ENCODE measurements around the gene CNTNAP2. TPM values are rescaled to one million over a fixed set of nuclear protein-coding genes. Genes with fewer than 3 reads are reported as not detected.

The CNTNAP2 gene
- total RNA-seq, 6 experiments from 2014 or later, result 0.07 to 0.13 (median 0.12) TPM; not detected in 3

DNA sequence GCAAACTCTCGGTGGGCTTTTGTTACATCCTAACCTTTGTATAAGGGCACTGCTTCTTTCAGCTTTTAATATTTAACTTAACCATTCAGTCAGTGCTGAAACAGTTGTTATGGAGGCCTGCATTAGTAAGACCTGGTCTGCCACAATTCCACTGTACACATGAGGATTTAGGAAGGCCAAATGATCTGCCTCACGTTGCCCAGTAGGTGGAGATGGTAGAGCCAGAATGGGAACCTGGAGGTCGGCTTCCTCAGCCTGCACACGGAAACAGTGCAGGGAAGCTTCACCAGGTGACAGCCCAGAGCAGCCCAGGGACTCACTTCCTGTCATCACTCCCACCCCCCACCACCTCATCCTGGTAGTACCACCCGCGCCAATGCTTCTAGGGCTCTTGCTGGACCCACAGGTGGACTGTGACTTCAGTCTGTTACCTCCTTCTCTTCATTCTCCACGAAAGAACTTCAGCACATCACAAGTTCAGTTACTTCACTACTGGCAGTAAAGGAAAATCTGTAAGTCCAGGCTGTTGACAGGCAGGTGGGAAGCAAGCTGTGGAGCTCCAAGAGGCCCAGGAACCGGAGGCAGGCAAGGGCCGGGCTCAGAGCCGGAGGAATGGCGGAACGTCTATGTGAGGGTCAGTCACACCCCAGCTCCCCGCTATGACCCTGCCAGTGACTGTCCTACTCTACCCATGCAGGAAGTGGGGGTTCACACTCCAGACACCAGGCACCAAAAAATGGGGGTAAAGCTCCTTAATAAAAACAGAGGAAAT, 1993.7 kb downstream of the CNTNAP2 start:
- H3K36me3 Mint-ChIP-seq (ENCODE audit: low read depth), result no peaks in the 10 kb centered on the region
- peaks cover 13% of the 10 kb centered on the region for H3K9me3 Mint-ChIP-seq
- peaks cover 2% of the 10 kb centered on the region; the same call in 1 of the 2 replicates for H3K27me3 Mint-ChIP-seq (ENCODE audit: insufficient read depth)
- TF ChIP-seq, protein P1, sequence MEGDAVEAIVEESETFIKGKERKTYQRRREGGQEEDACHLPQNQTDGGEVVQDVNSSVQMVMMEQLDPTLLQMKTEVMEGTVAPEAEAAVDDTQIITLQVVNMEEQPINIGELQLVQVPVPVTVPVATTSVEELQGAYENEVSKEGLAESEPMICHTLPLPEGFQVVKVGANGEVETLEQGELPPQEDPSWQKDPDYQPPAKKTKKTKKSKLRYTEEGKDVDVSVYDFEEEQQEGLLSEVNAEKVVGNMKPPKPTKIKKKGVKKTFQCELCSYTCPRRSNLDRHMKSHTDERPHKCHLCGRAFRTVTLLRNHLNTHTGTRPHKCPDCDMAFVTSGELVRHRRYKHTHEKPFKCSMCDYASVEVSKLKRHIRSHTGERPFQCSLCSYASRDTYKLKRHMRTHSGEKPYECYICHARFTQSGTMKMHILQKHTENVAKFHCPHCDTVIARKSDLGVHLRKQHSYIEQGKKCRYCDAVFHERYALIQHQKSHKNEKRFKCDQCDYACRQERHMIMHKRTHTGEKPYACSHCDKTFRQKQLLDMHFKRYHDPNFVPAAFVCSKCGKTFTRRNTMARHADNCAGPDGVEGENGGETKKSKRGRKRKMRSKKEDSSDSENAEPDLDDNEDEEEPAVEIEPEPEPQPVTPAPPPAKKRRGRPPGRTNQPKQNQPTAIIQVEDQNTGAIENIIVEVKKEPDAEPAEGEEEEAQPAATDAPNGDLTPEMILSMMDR (IDR thresholded peaks at IDR 0.05), result no peak
- no peaks in the 10 kb centered on the region for H3K4me1 Mint-ChIP-seq (ENCODE audit: low read depth)
- H3K27ac Mint-ChIP-seq, result no peak overlapping the region
- no peak for DNase-seq
- no peak overlapping the region for H3K4me3 Mint-ChIP-seq

DNA sequence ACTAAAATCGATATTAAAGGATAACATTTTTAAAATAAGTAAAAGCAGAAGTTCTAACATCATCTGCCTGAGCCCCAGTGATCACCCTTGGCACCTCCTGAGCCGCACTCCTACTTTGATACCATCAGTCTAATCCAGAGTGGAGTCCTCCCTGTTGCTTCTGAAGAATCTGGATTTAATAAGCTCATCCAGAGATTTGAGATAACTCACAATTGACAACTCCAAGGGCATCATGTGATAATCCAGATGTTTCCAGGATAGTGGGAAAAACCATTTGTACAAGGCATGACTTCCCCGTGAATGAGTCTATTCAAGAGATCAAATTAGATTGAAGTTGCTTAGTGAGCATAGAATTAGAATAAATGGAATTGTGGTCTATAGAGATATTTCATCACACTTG, 1998.2 kb downstream of the CNTNAP2 start:
- DNase-seq, result no peak
- no peaks in the 10 kb centered on the region for H3K4me1 Mint-ChIP-seq (ENCODE audit: low read depth)
- H3K27me3 Mint-ChIP-seq (ENCODE audit: insufficient read depth), result no peaks in the 10 kb centered on the region; the same call in none of the 2 replicates
- TF ChIP-seq, protein P1 (IDR thresholded peaks at IDR 0.05), result no peak
- H3K36me3 Mint-ChIP-seq (ENCODE audit: low read depth), result no peaks in the 10 kb centered on the region
- H3K4me3 Mint-ChIP-seq, result no peak overlapping the region
- no peak overlapping the region for H3K27ac Mint-ChIP-seq
- peaks cover 33% of the 10 kb centered on the region for H3K9me3 Mint-ChIP-seq

DNA sequence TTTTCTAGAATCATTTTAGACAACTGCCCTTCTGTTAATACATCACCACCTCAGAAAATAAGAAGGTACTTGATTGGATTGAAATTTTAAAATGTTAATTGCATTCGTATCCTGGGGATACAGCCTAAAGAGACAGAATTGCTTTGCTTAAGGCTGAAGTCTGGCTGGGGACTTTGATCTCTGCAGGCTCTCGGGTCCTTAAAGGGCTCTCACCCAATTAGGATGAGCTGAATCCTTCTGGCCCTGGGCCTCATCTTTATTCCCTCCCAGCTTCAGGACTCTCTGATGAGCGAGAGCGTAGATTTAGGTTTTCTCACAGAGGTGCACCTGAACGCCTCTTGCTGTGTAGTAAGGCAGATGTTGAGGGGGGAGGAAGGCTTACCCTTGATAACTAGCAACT, 1998.7 kb downstream of the CNTNAP2 start:
- no peaks in the 10 kb centered on the region for H3K36me3 Mint-ChIP-seq (ENCODE audit: low read depth)
- H3K9me3 Mint-ChIP-seq, result peaks cover 36% of the 10 kb centered on the region
- H3K27ac Mint-ChIP-seq, result no peak overlapping the region
- DNase-seq, result no peak
- TF ChIP-seq, protein P1 (IDR thresholded peaks at IDR 0.05), result no peak
- H3K27me3 Mint-ChIP-seq (ENCODE audit: insufficient read depth), result no peaks in the 10 kb centered on the region; the same call in none of the 2 replicates
- H3K4me1 Mint-ChIP-seq (ENCODE audit: low read depth), result no peaks in the 10 kb centered on the region
- no peak overlapping the region for H3K4me3 Mint-ChIP-seq

DNA sequence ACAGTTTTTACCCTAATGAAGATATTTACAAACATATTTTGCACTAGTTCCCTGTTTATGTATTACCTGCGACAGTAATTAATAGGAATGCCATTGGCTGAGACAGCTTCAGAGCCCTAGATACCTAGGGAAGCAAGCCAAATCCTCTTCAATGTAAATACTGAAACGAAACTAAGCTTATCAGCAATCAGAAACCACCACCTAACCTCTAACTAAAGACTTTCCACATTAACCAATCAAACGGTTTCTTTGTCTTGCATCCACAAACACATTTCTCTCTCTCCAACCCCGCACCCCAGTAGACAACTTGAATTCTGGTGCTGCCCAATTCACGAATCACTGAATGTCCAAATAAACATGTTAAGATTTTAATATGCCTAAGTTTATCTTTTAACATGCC, 1999.6 kb downstream of the CNTNAP2 start:
- Mint-ChIP-seq H3K9me3 (peaks cover 34% of the 10 kb centered on the region), H3K27me3 (ENCODE audit: insufficient read depth) (peaks cover 2% of the 10 kb centered on the region), H3K36me3 (ENCODE audit: low read depth) (peaks cover under 1% of the 10 kb centered on the region; the same call in 1 of the 2 replicates), H3K4me1 (ENCODE audit: low read depth) (no peaks in the 10 kb centered on the region), H3K27ac (no peak overlapping the region), H3K4me3 (no peak overlapping the region)
- DNase-seq, result no peak
- TF ChIP-seq, protein P1 (IDR thresholded peaks at IDR 0.05), result no peak

DNA sequence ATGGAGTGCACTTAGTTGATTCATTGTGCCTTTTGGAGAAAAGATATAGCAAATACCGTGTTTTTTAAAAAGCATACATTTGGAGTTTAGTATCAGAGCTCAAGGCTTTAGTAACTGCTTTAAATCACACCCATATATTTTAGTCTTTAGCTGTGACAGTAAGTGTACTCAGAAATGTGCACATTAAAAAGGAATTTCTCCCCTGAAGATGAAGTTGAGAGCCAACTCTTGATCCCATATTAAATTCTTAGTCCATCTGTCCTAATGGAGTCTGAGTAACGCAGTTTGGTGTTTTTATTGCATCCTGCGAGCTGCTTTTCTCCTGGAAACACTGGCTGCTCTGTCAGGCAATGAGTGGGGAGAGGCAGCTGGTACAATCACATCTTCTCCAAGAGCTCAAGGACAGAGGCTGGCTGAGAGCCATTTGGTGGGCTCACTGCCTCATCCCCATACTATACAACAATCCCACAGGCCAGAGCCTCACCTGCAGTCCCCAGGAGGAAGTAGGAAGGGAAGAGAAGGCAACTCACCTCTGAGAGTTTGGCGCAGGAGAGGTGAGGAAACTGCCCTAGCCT, 2000.3 kb downstream of the CNTNAP2 start:
- peaks cover 2% of the 10 kb centered on the region for H3K27me3 Mint-ChIP-seq (ENCODE audit: insufficient read depth)

More for the DNA sequence above, 2000.3 kb downstream of the CNTNAP2 start:
- Mint-ChIP-seq H3K36me3 (ENCODE audit: low read depth) (peaks cover 5% of the 10 kb centered on the region; the same call in 1 of the 2 replicates), H3K27ac (no peak overlapping the region), H3K4me1 (ENCODE audit: low read depth) (no peaks in the 10 kb centered on the region), H3K9me3 (peaks cover 36% of the 10 kb centered on the region), H3K4me3 (no peak overlapping the region)
- no peak for DNase-seq
- TF ChIP-seq, protein P1 (IDR thresholded peaks at IDR 0.05), result no peak

All from HFFc6 (cell line).